GM18858 (cell line): ENCODE data around the gene UBE2B.
A peak's percentile ranks its signal among the peaks of the same experiment; 100 is the strongest.
"Not testable (repeated sequence)": the region's sequence is repeated elsewhere in the genome, so short reads cannot be mapped to it uniquely, and the experiment has no call there.

Source experiments
- ATAC-seq: cut with Tn5 transposase; IDR thresholded peaks from one replicate; pipeline ENCODE4 v1.9.1; 2021; ENCODE audit not compliant: unreplicated experiment

The UBE2B gene

GRCh38 chr5:134370871-134371833 is at the start of gene UBE2B:
UBE2B (plus strand) TSS chr5:134371569; CDS start chr5:134371596, 27 bp downstream.
- ATAC-seq, result peak; percentile 59

- ATAC-seq, result no peak
Measured at GRCh38 chr5:134327327-134327726, 44.0 kb upstream of the UBE2B start.

GRCh38 chr5:134328619-134329018 is 42.8 kb upstream of the UBE2B start:
- ATAC-seq, result no peak

GRCh38 chr5:134336833-134337232 is 34.5 kb upstream of the UBE2B start:
- ATAC-seq, result not testable (repeated sequence)

- not testable (repeated sequence) for ATAC-seq
Measured at GRCh38 chr5:134343500-134343899, 27.9 kb upstream of the UBE2B start.

GRCh38 chr5:134345476-134345875 is 25.9 kb upstream of the UBE2B start:
- ATAC-seq, result not testable (repeated sequence)

- ATAC-seq, result no peak
Measured at GRCh38 chr5:134345996-134346395, 25.4 kb upstream of the UBE2B start.

- no peak for ATAC-seq
Measured at GRCh38 chr5:134349463-134349862, 21.9 kb upstream of the UBE2B start.

GRCh38 chr5:134355681-134356080 is 15.7 kb upstream of the UBE2B start:
- ATAC-seq, result no peak

GRCh38 chr5:134365604-134366003 is 5.8 kb upstream of the UBE2B start:
- no peak for ATAC-seq

GRCh38 chr5:134370311-134370870 is 978 bp upstream of the UBE2B start:
- peak; percentile 5 for ATAC-seq

GRCh38 chr5:134371834-134372340 is 518 bp downstream of the UBE2B start:
- no peak for ATAC-seq

GRCh38 chr5:134373633-134374032 is 2.3 kb downstream of the UBE2B start:
- ATAC-seq, result not testable (repeated sequence)

- ATAC-seq, result no peak
Measured at GRCh38 chr5:134374232-134374631, 2.9 kb downstream of the UBE2B start.

GRCh38 chr5:134380346-134380745 is 9.0 kb downstream of the UBE2B start:
- ATAC-seq, result no peak

- not testable (repeated sequence) for ATAC-seq
Measured at GRCh38 chr5:134382204-134382603, 10.8 kb downstream of the UBE2B start.

- ATAC-seq, result no peak
Measured at GRCh38 chr5:134383980-134384697, 12.8 kb downstream of the UBE2B start.

- ATAC-seq, result no peak
Measured at GRCh38 chr5:134387443-134387842, 16.1 kb downstream of the UBE2B start.

- ATAC-seq, result no peak
Measured at GRCh38 chr5:134392301-134392700, 20.9 kb downstream of the UBE2B start.

- no peak for ATAC-seq
Measured at GRCh38 chr5:134394932-134395331, 23.6 kb downstream of the UBE2B start.

- ATAC-seq, result no peak
Measured at GRCh38 chr5:134396274-134396673, 24.9 kb downstream of the UBE2B start.
